ENCODE measurements around the gene TAS1R3. TPM values are rescaled to one million over a fixed set of nuclear protein-coding genes. Genes with fewer than 3 reads are reported as not detected.
A peak's percentile ranks its signal among the peaks of the same experiment; 100 is the strongest.

The TAS1R3 gene
- total RNA-seq, 1 donor from 2014 or later, result 0.97 TPM

- no peak for DNase-seq (ENCODE audit: extremely low spot score, unreplicated experiment)
These were observed 43.6 kb upstream of the TAS1R3 start for GRCh38 chr1:1287288-1288110.

GRCh38 chr1:1290238-1290731, 40.8 kb upstream of the TAS1R3 start:
- TF ChIP-seq CTCF (IDR thresholded peaks at IDR 0.05), result peak; percentile 58
- peaks cover 4% of the 10 kb centered on the region for H3K4me1 Mint-ChIP-seq (ENCODE audit: unreplicated experiment)
- no peak overlapping the region for H3K27ac Mint-ChIP-seq (ENCODE audit: unreplicated experiment)
- H3K36me3 Mint-ChIP-seq (ENCODE audit: unreplicated experiment), result no peaks in the 10 kb centered on the region
- H3K27me3 Mint-ChIP-seq (ENCODE audit: unreplicated experiment), result no peaks in the 10 kb centered on the region
- H3K4me3 Mint-ChIP-seq (ENCODE audit: unreplicated experiment), result no peak overlapping the region
- DNase-seq (ENCODE audit: extremely low spot score, unreplicated experiment), result no peak
- no peaks in the 10 kb centered on the region for H3K9me3 Mint-ChIP-seq (ENCODE audit: unreplicated experiment)

More at GRCh38 chr1:1287288-1288110, 43.6 kb upstream of the TAS1R3 start:
- no peak overlapping the region for H3K27ac Mint-ChIP-seq (ENCODE audit: unreplicated experiment)
- no peaks in the 10 kb centered on the region for H3K9me3 Mint-ChIP-seq (ENCODE audit: unreplicated experiment)
- H3K36me3 Mint-ChIP-seq (ENCODE audit: unreplicated experiment), result no peaks in the 10 kb centered on the region
- H3K4me1 Mint-ChIP-seq (ENCODE audit: unreplicated experiment), result peaks cover 4% of the 10 kb centered on the region
- no peak overlapping the region for H3K4me3 Mint-ChIP-seq (ENCODE audit: unreplicated experiment)
- no peaks in the 10 kb centered on the region for H3K27me3 Mint-ChIP-seq (ENCODE audit: unreplicated experiment)
- no peak for TF ChIP-seq CTCF (IDR thresholded peaks at IDR 0.05)

- no peak overlapping the region for H3K27ac Mint-ChIP-seq (ENCODE audit: unreplicated experiment)
- no peak for DNase-seq (ENCODE audit: extremely low spot score, unreplicated experiment)
- no peak for TF ChIP-seq CTCF (IDR thresholded peaks at IDR 0.05)
- H3K9me3 Mint-ChIP-seq (ENCODE audit: unreplicated experiment), result no peaks in the 10 kb centered on the region
- no peaks in the 10 kb centered on the region for H3K27me3 Mint-ChIP-seq (ENCODE audit: unreplicated experiment)
- peaks cover 4% of the 10 kb centered on the region for H3K4me1 Mint-ChIP-seq (ENCODE audit: unreplicated experiment)
- no peaks in the 10 kb centered on the region for H3K36me3 Mint-ChIP-seq (ENCODE audit: unreplicated experiment)
- H3K4me3 Mint-ChIP-seq (ENCODE audit: unreplicated experiment), result no peak overlapping the region
These were observed 40.0 kb upstream of the TAS1R3 start for GRCh38 chr1:1291023-1291528.

GRCh38 chr1:1291548-1292441, 39.3 kb upstream of the TAS1R3 start:
- Mint-ChIP-seq H3K27ac (ENCODE audit: unreplicated experiment) (no peak overlapping the region), H3K36me3 (ENCODE audit: unreplicated experiment) (no peaks in the 10 kb centered on the region), H3K4me1 (ENCODE audit: unreplicated experiment) (peaks cover 4% of the 10 kb centered on the region), H3K9me3 (ENCODE audit: unreplicated experiment) (no peaks in the 10 kb centered on the region), H3K27me3 (ENCODE audit: unreplicated experiment) (no peaks in the 10 kb centered on the region), H3K4me3 (ENCODE audit: unreplicated experiment) (no peak overlapping the region)
- peak; percentile 67 for TF ChIP-seq CTCF (IDR thresholded peaks at IDR 0.05)
- no peak for DNase-seq (ENCODE audit: extremely low spot score, unreplicated experiment)

All from osteocyte (in vitro differentiated cells).